ENCODE measurements around the gene CRK.
A peak's percentile ranks its signal among the peaks of the same experiment; 100 is the strongest.
"Not testable (repeated sequence)": the region's sequence is repeated elsewhere in the genome, so short reads cannot be mapped to it uniquely, and the experiment has no call there.

The CRK gene

DNA sequence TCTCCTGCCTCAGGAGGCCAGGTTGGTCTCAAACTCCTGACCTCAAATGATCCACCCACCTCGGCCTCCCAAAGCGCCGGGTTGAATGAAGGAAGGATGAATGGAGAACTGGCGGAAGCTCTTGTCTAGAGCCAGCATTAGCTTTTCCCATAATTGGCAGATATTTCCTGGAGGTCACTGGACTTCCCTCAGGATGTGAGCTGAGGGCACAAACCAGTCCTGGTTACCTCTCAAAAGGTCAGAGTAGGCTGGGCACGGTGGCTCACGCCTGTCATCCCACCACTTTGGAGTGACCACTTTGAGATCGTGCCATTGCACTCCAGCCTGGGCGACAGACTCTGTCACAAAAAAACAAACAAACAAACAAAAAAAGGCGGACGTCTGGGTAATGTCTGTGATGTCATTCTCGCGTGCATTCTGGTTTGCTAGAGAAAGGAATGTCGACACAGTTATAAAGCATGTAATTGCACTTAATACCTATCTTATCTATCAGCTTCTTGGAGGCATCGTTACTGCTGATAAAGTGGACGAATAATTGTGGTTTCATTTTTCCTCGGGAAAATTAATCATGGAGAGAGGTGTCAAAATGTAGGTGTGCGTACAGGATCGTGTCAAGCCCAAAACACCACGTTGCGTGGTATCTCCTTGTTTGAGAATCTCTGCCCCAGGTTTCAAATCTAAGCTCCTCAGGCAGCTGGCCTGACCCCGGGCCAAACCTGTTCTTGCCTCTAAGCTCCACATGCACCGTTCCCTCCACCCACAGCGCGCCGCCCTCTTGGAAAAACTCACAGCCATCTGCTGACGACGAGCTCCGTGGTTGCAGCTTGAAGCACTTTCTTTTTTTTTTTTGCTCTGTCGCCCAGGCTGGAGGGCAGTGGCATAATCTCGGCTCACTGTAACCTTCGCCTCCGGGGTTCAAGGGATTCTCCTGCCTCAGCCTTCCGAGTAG, 6.4 kb upstream of the CRK start:
- DNase-seq = peak in 1 of 6 experiments; percentile 11

DNA sequence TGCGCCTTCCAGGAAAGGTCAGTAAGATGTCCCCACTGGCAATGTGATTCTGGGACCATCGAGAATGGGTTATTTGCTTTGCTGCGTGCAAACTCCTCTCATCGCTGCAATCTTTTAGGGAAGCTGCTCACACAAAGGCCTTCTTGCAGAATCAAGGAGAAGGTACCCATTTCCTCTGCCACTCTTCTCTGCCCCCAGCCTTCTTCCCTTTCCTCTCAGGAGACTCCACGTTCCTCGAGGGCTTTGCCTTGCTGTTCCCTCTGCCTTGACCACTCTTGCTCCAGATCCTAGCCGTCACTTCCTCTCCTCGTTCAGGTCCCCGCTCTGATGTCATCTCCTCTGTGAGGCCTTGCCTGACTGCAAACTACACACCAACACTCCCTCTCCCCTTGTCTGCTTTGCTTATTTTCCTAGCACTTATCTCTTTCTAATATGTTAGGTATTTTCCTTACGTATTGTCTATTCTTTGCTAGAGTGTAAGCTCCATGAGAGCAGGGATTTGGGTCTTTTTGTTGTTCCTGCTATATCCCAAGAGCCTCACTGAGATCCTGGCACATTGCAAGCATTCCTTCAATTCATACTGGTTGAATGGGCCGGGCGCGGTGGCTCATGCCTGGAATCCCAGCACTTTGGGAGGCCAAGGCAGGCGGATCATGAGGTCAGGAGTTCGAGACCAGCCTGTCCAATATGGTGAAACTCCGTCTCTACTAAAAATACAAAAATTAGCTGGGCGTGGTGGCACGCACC, 5.3 kb upstream of the CRK start:
- no peak for DNase-seq

DNA sequence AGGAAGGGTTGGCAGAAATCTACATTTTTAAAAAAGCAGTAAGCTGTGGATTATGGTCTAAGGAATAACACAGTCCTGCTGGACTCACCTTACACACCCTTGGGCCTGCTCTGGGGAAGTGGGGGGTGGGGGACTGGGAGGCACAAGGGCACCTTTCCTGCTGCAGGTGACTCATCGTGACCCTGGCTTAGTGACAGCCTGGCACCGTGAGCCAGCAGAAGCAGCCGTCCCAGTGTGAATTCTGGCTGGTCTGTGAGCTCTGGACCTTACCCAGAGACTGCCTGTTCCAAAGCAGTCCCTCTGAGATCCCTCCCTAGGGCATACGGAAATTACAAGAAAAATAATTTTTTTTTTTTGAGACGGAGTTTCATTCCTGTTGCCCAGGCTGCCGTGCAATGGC, 4.2 kb upstream of the CRK start:
- DNase-seq = no peak

DNA sequence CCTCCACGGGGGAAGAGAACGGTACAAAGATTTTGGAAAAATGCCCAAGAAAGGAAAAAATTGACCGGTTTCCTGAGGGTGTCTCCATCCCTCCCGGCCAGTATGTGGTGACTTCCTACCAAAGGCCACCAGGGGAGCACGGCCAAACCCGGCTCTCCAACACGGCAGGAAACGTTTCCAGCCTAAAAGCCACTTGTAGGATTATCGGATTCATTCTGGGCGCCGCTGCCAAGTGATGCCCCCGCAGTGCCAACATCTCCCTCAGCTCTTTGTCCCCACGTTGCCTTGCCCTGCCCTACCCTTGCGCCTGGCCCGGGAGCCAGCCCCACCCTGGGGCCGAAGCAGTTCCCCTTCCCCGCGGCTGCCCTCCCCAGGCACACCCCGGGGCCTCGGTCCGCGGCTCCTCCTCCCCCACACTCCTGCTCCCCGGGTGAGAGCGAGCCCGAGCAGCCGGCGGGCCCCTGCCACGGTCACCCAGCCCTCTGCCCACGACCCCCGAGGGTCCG, 688 bp downstream of the CRK start:
- peak in 4 of 6 experiments; percentile 16 to 55 (median 25) for DNase-seq

DNA sequence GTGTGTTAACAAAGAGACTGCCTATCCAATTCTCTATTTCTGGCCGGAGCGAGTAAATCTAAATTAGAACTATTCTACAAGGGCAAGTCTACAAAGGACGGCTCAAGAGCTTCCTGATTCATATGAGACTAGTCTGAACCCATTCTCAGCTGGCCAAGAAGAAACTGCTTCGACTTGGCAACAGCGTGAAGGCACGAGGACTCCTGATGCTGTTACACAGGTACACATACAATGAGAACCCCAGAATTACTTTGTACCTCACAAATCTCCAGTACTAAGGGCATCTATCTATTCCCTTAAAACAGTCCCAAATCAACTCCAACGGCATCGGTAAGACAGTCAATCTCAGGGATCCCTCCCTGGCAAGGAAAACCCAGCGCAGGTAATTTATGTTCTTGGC, 1.5 kb downstream of the CRK start:
- DNase-seq = no peak

DNA sequence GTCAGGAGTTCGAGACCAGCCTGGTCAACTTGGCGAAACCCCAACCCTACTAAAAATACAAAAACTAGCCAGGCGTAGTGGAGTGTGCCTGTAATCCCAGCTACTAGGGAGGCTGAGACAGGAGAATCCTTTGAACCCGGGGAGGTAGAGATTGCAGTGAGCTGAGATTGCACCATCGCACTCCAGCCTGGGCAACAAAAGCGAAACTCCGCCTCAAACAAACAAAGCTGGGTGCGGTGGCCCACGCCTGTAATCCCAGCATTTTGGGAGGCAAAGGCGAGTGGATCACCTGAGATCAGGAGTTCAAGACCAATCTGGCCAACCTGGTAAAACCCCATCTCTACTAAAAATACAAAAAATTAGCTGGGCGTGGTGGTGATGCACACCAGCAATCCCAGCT, 2.3 kb downstream of the CRK start:
- not testable (repeated sequence) for DNase-seq

DNA sequence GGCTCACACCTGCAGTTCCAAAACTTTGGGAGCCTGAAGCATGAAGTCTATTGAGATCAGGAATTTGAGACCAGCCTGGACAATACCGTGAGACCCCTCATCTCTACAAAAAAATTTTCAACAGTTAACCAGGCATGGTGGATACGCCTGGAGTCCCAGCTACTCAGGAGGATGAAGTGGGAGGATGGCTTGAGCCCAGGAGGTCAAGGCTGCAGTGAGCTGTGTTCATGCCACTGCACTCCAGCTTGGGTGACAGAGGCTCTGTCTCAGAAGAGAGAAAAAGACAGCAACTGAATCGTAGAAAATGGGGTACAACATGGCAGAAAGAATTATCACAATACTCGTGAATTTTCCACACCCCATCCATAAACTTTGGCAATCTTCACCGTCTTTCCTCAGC, 3.2 kb downstream of the CRK start:
- no peak for DNase-seq

DNA sequence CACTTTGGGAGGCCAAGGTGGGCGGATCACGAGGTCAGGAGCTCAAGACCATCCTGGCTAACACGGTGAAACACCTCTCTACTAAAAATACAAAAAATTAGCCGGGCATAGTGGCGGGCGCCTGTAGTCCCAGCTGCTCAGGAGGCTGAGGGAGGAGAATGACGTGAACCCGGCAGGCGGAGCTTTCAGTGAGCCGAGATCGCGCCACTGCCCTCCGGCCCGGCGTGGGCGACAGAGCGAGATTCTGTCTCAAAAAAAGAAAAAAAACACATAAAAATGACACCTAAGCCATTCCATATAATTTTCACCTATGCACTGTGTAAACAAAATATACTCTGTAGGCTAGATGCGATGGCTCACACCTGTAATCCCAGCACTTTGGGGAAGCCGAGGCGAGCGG, 5.8 kb downstream of the CRK start:
- DNase-seq = not testable (repeated sequence)

DNA sequence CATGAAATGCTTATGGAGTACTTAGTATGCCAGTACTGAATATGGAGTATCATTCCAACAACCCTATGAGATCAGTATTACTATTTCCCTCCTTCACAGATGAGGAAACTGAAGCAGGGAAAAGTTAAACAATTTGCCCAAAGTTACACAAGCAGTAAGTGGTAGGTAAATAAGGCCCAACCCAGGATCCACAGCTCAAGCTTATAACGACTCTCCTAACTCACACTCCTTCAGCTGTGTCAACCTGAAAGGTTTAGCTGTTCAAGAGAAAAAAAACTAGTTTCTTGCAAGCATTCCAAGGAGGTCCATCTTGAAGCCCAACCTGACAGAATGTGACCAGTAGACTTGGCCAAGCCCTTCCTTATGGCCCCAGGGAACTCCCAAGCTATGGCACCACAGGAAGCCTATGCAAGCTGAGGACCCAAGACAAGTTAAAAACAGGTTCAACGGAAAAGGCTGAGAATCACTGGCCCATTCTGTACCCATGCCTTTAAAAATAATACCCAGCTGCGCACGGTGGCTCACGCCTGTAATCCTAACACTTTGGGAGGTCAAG, 6.5 kb downstream of the CRK start:
- no peak for DNase-seq

DNA sequence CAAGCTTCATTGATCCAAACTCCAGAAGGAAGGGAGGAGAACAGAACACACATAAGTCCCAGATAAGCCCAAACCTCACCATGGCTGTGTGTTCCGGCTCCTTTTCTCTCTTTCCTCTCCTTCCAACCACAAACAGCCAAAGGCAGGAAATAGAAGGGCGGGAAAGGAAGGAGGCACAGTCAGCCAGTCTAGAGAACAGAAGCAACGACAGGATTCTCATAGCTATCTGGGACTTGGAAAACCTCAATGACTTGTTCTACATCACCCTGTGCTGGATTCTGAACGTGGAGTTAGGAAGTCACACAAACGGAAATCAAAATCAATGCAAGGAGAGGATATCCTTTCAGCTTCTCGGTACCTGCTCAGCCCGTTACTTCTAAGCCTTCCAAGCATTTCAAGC, 9.0 kb downstream of the CRK start:
- no peak for DNase-seq

DNA sequence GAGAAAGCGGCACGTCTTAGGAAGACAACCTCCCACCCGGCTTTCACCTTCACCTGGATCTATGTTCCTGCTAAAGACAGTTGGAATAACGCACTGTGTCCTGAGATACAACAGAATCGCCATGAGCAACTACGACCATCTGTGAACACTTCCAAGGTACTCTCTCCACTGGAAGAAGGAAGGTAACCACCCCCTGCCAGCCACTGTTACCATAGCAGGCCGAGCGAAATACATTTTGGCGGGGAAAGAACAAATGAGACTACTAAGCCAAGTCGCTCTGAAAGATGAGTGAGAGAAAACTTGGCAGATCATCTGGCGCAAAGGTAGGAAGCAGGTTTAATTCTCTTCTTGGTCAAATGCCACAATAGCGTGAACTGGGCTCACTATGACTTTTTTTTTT, 9.8 kb downstream of the CRK start:
- DNase-seq = no peak

DNA sequence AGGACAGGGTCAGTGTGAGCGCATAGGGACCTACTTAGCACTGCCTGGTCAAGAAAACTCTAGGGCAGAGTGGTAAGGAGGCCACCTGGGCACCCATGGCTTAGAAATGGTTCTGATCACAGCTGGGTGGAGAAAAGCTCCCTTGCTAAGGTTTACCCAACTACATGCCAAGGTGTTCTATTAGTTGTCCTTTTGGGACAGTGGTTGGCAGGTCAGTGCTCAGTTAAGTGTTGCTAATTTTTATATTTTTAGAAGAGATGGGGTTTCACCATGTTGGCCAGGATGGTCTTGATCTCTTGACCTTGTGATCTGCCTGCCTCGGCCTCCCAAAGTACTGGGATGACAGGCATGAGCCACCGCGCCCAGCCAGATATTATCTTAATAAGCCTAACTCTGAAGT, 10.3 kb downstream of the CRK start:
- DNase-seq = not testable (repeated sequence)

DNA sequence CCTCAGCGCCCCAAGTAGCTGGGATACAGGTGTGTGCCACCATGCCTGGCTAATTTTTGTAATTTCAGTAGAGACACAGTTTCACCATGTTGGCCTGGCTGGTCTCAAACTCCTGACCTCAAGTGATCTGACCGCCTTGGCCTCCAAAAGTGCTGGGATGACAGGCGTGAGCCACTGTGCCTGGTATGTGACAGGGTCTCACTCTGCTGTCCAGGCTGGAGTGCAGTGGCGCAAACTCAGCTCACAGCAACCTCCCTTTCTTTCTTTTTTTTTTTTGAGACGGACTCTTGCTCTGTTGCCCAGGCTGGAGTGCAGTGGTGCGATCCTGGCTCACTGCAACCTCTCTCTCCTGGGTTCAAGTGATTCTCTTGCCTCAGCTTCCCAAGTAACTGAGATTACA, 13.3 kb downstream of the CRK start:
- not testable (repeated sequence) for DNase-seq

DNA sequence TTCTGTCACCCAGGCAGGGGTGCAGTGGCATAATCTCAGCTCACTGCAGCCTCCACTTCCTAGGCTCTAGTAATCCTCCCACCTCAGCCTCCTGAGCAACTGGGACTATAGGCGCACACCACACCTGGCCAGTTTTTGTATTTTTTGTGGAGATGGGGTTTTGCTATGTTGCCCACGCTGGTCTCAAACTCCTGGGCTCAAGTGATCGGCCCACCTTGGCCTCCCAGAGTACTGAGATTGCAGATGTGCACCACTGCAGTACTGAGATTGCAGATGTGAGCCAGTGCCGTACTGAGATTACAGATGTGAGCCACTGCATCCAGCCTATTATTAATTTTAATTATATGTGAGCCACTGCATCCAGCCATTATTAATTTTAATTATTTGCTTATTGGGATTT, 13.8 kb downstream of the CRK start:
- no peak for DNase-seq

DNA sequence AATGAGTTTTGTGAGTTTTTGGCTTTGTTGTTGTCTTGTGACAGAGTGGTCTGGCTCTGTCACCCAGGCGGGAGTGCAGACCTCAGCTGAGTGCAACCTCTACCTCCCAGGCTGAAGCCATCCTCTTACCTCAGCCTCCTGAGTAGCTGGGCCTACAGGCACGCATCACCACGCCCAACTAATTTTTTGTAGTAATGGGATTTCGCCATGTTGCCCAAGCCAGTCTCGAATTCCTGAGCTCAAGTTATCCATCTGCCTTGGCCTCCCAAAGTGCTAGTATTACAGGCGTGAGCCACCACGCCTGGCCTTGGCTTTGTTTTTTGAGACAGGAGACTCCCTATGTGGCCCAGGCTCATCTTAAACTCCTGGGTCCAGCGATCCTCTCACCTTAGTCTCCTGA, 15.1 kb downstream of the CRK start:
- DNase-seq = no peak

DNA sequence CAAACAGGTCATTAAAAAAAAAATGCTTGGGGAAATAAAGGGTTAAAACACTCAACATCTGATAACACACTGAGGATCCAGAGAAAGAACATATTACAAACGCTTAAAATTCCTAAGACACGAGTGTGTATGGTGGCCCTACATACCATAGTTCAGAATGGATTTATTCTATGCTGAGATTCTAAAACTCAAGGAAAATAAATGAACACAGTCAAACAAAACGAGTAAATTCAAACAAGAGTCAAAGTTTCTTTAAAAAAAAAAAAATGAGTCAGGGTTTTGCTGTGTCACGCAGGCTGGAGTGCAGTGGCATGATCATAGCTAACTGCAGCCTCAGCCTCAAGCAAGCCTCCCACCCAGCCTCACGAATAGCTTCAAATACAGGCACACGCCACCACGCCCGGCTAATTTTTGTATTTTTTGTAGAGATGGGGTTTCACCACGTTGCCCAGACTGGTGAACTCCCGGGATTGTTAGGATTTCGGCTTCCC, 17.4 kb downstream of the CRK start:
- no peak for DNase-seq

DNA sequence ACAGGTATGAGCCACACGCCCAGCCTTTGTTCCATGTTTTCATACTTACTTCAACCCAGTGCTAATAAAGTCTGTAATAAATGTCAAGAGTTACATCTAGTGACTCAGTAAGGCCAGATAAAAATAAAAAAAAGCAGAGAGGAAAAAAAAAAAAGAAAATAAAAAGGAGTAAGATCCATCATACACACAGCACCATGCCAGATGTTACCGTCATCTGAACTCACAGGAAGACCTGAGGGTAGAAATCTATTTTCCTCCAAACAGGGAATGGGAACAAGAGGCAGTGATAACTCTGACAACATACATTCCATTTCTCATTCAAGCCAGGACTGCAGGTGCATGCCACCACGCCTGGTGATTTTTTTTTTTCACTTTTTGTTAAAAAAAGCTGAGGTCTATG, 20.7 kb downstream of the CRK start:
- no peak for DNase-seq

DNA sequence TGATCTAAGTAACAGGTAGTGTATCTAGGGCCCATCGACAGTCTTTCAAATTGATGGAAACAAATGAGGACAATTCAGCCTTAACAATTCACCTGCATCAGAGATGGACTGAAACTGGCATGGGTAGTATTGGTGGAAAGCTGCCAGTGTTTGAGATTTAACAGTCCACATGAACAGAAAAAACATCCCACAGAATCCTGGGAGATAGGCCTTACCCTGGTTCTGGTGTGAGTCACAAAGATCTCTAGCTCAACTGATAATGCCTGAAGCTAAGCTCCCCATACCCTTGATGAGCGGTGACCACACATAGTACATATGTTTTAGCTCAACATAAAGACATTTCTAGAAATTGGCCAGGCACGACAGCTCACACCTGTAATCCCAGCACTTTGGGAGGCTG, 21.9 kb downstream of the CRK start:
- no peak for DNase-seq

DNA sequence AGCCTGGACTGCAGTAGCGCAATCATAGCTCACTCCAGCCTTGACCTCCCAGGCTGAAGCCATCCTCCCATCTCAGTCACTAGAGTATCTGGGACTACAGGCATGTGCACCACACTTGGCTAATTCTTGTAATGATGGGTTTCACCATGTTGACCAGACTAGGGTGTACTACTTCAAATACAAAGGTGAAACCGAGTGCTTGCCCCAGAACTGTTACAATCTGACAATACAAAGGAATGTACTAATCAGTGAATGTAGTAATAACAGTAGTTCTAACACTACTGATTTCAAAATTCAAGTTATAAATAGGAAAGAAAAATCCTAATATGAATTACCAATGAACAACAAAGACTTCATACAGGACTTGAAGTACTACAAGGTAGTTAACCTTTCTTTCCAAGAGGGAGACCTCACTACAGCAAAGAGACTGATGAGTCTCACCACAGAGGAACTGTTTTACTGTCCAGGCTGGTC, 24.4 kb downstream of the CRK start:
- no peak for DNase-seq

DNA sequence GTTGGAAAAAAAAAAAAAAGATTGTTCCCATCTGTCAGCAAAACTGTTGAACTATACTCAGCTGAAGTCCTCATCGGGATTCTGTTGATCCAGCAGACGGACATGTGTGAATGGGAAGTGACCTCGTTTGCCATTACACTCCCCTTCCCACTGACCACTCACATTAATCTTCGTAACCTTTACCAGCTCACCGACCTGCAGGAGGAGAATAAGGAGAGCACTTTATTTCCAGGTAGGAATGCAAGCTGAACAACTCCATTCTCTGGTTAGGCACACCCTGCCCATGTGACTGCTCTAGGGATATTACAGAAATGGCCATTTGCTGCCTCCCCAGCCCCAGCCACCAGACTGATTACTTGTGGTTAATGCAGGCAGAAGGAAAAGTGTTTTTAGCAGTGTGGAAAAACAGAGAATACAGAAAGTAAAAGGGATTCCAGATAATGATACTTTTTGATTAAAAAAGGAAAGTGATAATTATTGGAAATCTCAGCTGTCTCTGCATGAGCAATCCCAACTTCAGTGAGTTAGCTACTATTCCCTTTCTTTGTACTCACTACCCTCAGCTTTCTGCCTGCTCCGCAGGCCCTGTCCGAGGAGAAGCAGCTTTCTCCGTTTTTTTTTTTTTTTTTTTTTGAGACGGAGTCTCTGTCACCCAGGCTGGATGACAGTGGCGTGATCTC, 32.4 kb downstream of the CRK start:
- DNase-seq = no peak

DNA sequence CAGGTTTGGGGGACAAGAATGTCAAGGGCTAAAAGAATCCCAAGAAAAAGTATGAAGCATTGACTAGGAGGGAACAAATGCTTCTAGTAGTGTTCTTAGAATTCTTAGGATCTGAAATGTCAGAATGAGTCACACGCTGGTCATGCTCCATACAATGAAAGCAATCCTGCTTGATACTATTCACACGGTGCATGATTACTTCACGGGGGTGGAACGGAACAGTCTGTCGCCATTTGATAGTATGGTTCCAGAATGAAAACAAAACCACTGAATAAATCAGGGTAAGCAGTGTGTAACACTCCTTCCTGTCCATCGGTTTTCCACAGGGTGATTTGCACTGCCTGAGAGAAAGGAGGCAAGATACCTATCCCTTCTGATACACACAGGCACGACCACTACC, 33.1 kb downstream of the CRK start:
- DNase-seq = no peak

DNA sequence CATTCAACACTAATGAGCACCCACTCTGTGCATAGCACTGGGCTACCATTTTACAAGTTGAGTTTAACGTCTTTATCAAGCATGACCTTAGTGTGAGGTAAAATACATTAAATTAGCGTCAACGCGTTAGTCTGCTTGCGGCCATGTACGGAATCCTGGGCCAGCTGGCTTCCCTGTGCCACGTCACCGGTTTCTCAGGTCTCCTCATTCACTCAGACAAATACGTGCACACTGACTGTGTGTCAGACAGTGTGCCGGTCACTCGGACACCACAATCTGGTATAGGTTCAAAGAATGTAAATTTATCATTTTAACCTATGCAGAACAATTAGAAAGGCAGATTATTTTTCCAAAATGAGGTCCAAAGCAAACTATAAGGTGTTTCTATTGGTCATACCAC, 34.6 kb downstream of the CRK start:
- no peak for DNase-seq

DNA sequence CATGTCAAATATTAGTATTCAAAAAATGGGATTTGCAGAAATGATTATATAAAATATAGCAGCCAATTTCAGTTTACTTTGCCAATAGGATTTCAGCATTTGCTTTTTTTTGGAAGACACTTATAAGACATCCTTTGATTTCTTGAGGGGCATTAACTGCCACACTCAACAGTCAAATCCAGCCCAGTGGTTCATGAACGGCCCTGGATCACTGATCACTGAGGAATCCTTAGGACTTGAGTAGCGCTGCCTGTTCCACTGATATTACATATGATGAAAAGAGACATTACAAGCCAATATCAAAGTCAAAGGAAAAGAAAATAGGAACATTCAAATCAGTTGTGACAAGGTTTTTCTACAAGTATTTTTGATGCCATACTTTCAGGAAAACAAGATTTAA, 35.1 kb downstream of the CRK start:
- DNase-seq = no peak

Data from stimulated activated naive CD4-positive, alpha-beta T cell (primary cell).